ENCODE data around the gene SBF2.
"Not testable (repeated sequence)": the region's sequence is repeated elsewhere in the genome, so short reads cannot be mapped to it uniquely, and the experiment has no call there.

SBF2 gene

GRCh38 chr11:9969068-9969467 lies 325.0 kb downstream of the SBF2 start:
- no peak for DNase-seq (ENCODE audit: low read depth in 2 of 2, low spot score in 1 of 2)

GRCh38 chr11:9962722-9963121 lies 331.3 kb downstream of the SBF2 start:
- DNase-seq (ENCODE audit: low read depth in 2 of 2, low spot score in 1 of 2): no peak

- DNase-seq (ENCODE audit: low read depth in 2 of 2, low spot score in 1 of 2): no peak
These were observed 336.9 kb downstream of the SBF2 start for GRCh38 chr11:9957072-9957471.

- no peak for DNase-seq (ENCODE audit: low read depth in 2 of 2, low spot score in 1 of 2)
These were observed 337.5 kb downstream of the SBF2 start for GRCh38 chr11:9956483-9956882.

GRCh38 chr11:9955391-9955790 lies 338.6 kb downstream of the SBF2 start:
- no peak for DNase-seq (ENCODE audit: low read depth in 2 of 2, low spot score in 1 of 2)

GRCh38 chr11:9953994-9954626 lies 339.9 kb downstream of the SBF2 start:
- no peak for DNase-seq (ENCODE audit: low read depth in 2 of 2, low spot score in 1 of 2)

GRCh38 chr11:9952511-9953196 lies 341.4 kb downstream of the SBF2 start:
- no peak for DNase-seq (ENCODE audit: low read depth in 2 of 2, low spot score in 1 of 2)

GRCh38 chr11:9951807-9952206 lies 342.2 kb downstream of the SBF2 start:
- no peak for DNase-seq (ENCODE audit: low read depth in 2 of 2, low spot score in 1 of 2)

- no peak for DNase-seq (ENCODE audit: low read depth in 2 of 2, low spot score in 1 of 2)
These were observed 343.6 kb downstream of the SBF2 start for GRCh38 chr11:9950462-9950861.

GRCh38 chr11:9947231-9947864 lies 346.7 kb downstream of the SBF2 start:
- DNase-seq (ENCODE audit: low read depth in 2 of 2, low spot score in 1 of 2): no peak

GRCh38 chr11:9945680-9946079 lies 348.3 kb downstream of the SBF2 start:
- DNase-seq (ENCODE audit: low read depth in 2 of 2, low spot score in 1 of 2): not testable (repeated sequence)

GRCh38 chr11:9943386-9944110 lies 350.5 kb downstream of the SBF2 start:
- no peak for DNase-seq (ENCODE audit: low read depth in 2 of 2, low spot score in 1 of 2)

- no peak for DNase-seq (ENCODE audit: low read depth in 2 of 2, low spot score in 1 of 2)
These were observed 352.0 kb downstream of the SBF2 start for GRCh38 chr11:9941991-9942390.

GRCh38 chr11:9939150-9939549 lies 354.9 kb downstream of the SBF2 start:
- not testable (repeated sequence) for DNase-seq (ENCODE audit: low read depth in 2 of 2, low spot score in 1 of 2)

GRCh38 chr11:9936754-9937153 lies 357.3 kb downstream of the SBF2 start:
- no peak for DNase-seq (ENCODE audit: low read depth in 2 of 2, low spot score in 1 of 2)

- not testable (repeated sequence) for DNase-seq (ENCODE audit: low read depth in 2 of 2, low spot score in 1 of 2)
These were observed 361.2 kb downstream of the SBF2 start for GRCh38 chr11:9932843-9933242.

GRCh38 chr11:9930562-9931331 lies 363.3 kb downstream of the SBF2 start:
- DNase-seq (ENCODE audit: low read depth in 2 of 2, low spot score in 1 of 2): not testable (repeated sequence)

- no peak for DNase-seq (ENCODE audit: low read depth in 2 of 2, low spot score in 1 of 2)
These were observed 366.3 kb downstream of the SBF2 start for GRCh38 chr11:9927670-9928069.

GRCh38 chr11:9923280-9923679 lies 370.7 kb downstream of the SBF2 start:
- DNase-seq (ENCODE audit: low read depth in 2 of 2, low spot score in 1 of 2): no peak

GRCh38 chr11:9922806-9923205 lies 371.2 kb downstream of the SBF2 start:
- no peak for DNase-seq (ENCODE audit: low read depth in 2 of 2, low spot score in 1 of 2)

GRCh38 chr11:9916480-9916879 lies 377.5 kb downstream of the SBF2 start:
- DNase-seq (ENCODE audit: low read depth in 2 of 2, low spot score in 1 of 2): no peak

All from stimulated activated CD8-positive, alpha-beta memory T cell treated with anti-CD3 and anti-CD28 coated beads, Interleukin-4, amount 100 ng/mL, for 4 hours (primary cell).